GM21737 (cell line): ENCODE measurements around the gene CUEDC1.

Source experiments
- ATAC-seq: cut with Tn5 transposase; IDR thresholded peaks from one replicate; pipeline ENCODE4 v1.9.1; 2021; ENCODE audit warnings: mild to moderate bottlenecking, moderate library complexity; ENCODE audit not compliant: unreplicated experiment

The CUEDC1 gene

GRCh38 chr17:57866319-57866718 is 88.9 kb downstream of the CUEDC1 start:
- ATAC-seq = no peak

- ATAC-seq = no peak
Measured at GRCh38 chr17:57864273-57864672, 90.9 kb downstream of the CUEDC1 start.

- ATAC-seq = no peak
Measured at GRCh38 chr17:57862694-57863667, 92.2 kb downstream of the CUEDC1 start.

GRCh38 chr17:57861790-57862693 is 93.2 kb downstream of the CUEDC1 start:
- ATAC-seq = no peak

- no peak for ATAC-seq
Measured at GRCh38 chr17:57861000-57861789, 94.0 kb downstream of the CUEDC1 start.

- no peak for ATAC-seq
Measured at GRCh38 chr17:57860414-57860999, 94.7 kb downstream of the CUEDC1 start.

GRCh38 chr17:57859601-57860413 is 95.4 kb downstream of the CUEDC1 start:
- no peak for ATAC-seq

- ATAC-seq = no peak
Measured at GRCh38 chr17:57858838-57859237, 96.4 kb downstream of the CUEDC1 start.

GRCh38 chr17:57856792-57857620 is 98.2 kb downstream of the CUEDC1 start:
- ATAC-seq = no peak

GRCh38 chr17:57855391-57856035 is 99.7 kb downstream of the CUEDC1 start:
- ATAC-seq = no peak

- no peak for ATAC-seq
Measured at GRCh38 chr17:57853695-57854094, 101.5 kb downstream of the CUEDC1 start.

GRCh38 chr17:57852955-57853328 is 102.3 kb downstream of the CUEDC1 start:
- no peak for ATAC-seq

- no peak for ATAC-seq
Measured at GRCh38 chr17:57852092-57852954, 102.9 kb downstream of the CUEDC1 start.

GRCh38 chr17:57849874-57850754 is 105.1 kb downstream of the CUEDC1 start, which contains the start of gene MRPS23:
Gene MRPS23 (minus strand): TSS chr17:57850044. CDS start chr17:57850010, 34 bp downstream.
- peak; percentile 91 for ATAC-seq

- ATAC-seq = no peak
Measured at GRCh38 chr17:57849163-57849873, 105.9 kb downstream of the CUEDC1 start.
